ENCODE measurements around the gene PKIG. TPM values are rescaled to one million over a fixed set of nuclear protein-coding genes. Genes with fewer than 3 reads are reported as not detected.

PKIG gene
- total and polyA plus RNA-seq, 9 of the 15 experiments (the other 6 are each of a cell fraction or from before 2014, with no cell fraction given) = 0.13 to 7.0 (median 4.7) TPM

GRCh38 chr20:44620030-44620429, 37.7 kb downstream of the PKIG start:
- ATAC-seq (no peak), DNase-seq (ENCODE audit: extremely low read depth in 1 of 4, low spot score in 3 of 4) (no peak), FAIRE-seq (no peak)
- no TSS peak for BruUV-seq (replicated peaks)
- Histone ChIP-seq H3K9ac (ENCODE audit: insufficient read depth in 1 of 2, low read depth in 2 of 2, low read length in 2 of 2) (no peak overlapping the region), H4K20me1 (replicated peaks; ENCODE audit: control insufficient read depth, insufficient read depth, low read length) (no peaks in the 10 kb centered on the region), H3K36me3 (ENCODE audit: control insufficient read depth, insufficient read depth, low read length) (no peaks in the 10 kb centered on the region), H3K9me1 (ENCODE audit: control insufficient read depth, insufficient read depth, low read length) (no peaks in the 10 kb centered on the region), H3K9me3 (replicated peaks; ENCODE audit: control insufficient read depth, insufficient read depth, low read depth, low read length) (no peaks in the 10 kb centered on the region), H3K27me3 (ENCODE audit: control insufficient read depth in 2 of 2, insufficient read depth in 2 of 2, low read length in 2 of 2) (no peaks in the 10 kb centered on the region), H3K4me2 (ENCODE audit: insufficient read depth, low read length) (no peak overlapping the region), H3K4me1 (replicated peaks in 1 of 2; ENCODE audit: control insufficient read depth in 2 of 2, insufficient read depth in 2 of 2, low read length in 2 of 2) (peaks cover 10 to 18% of the 10 kb centered on the region in 2 experiments; a peak in 4 of 5 replicates), H3K27ac (ENCODE audit: extremely low read depth, low read depth, low read length) (no peak overlapping the region), H2AFZ (ENCODE audit: low read depth, low read length) (no peak overlapping the region), H3K4me3 (no peak overlapping the region), H3K79me2 (ENCODE audit: control insufficient read depth, insufficient read depth, low read length) (no peaks in the 10 kb centered on the region)
- ChIA-PET CTCF (ENCODE audit: low intra/inter-chr PET ratio) (no interaction called here), POLR2A (interaction anchor here (1.0 kb wide), 1 partner anchor 17 kb away, joined by 3 read pairs; no protein-coding TSS in a partner anchor)
- intact Hi-C loops (cut with micrococcal nuclease) = no loop called here
- TF ChIP-seq ZFP36 (IDR thresholded peaks at IDR 0.05; ENCODE audit: low read depth, low read length, partially characterized antibody) = no peak
- TF ChIP-seq TBP (optimal IDR thresholded peaks at IDR 0.05; ENCODE audit: low read depth, low read length) = no peak
- TF ChIP-seq JUNB (CRISPR knock-in tag; conservative IDR thresholded peaks at IDR 0.05) = no peak
- no peak for TF ChIP-seq SFPQ (IDR thresholded peaks at IDR 0.05; ENCODE audit: low read depth, low read length)
- in situ Hi-C loops (cut with MboI) = no loop called here
- 58% methylated on average over 5 of the region's 5 CpGs for WGBS (ENCODE audit: insufficient coverage, low coverage, missing lambda C conversion rate)

Data from K562 (cell line).